OCI-M2 (cell line): ENCODE results near the gene FBXW11.
"Not testable (repeated sequence)": the region's sequence is repeated elsewhere in the genome, so short reads cannot be mapped to it uniquely, and the experiment has no call there.

Experiments used
- DNase-seq: peaks from one replicate; lab custom pipeline; 2025; ENCODE audit not compliant: unreplicated experiment; lab: John Stamatoyannopoulos, UW

Gene FBXW11

DNA sequence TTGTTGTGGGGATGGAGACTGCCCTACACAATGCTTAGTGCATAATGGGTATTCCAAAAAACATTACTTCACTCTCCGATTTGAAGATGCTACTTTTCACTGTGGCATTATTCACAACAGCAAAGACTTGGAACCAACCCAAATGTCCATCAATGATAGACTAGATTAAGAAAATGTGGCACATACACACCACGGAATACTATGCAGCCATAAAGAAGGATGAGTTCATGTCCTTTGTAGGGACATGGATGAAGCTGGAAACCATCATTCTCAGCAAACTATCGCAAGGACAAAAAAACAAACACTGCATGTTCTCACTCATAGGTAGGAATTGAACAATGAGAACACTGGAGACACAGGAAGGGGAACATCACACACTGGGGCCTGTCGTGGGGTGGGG, 90.7 kb downstream of the FBXW11 start:
- not testable (repeated sequence) for DNase-seq

DNA sequence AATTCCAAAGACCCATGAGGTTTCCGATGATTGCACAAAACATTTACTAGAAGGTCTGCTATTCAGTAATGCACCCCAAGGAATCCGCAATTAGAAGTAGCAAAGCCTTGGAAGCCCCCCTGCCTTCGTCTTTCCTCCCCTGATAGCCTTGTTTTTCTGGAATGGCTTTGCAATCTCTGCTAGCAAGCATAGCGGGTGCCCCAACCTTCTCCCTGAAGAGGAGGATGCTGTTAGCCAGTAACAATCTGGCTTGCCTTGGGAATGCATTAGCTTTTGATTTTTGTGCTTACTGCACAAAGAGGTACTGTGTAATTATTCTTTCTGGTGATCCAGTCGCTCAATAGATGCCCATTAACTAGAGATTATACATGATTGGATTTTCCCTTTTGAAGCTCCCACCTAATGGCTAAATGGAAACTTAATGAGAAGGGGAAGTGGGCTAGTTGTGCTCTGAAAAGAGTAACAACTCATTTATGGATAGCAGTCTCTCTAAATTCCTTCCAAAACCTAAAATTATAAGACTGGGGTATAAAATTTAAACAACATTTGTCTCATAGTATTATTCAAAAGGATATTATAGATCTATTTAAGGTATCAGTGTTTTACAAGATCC, 91.6 kb downstream of the FBXW11 start:
- DNase-seq: no peak

DNA sequence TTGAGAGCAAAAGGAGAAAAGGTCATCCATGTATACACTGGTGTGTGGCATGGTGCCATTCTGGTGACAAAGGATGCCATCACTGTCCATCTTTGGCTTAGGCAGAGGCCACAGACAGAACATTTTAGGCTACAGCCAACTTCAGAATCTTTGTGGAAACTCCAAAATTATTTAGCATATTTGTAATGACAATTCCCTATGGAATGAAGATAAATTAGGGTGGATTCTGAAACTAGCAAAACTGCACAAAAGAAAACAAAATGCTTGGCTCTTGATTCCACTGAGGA, 92.5 kb downstream of the FBXW11 start:
- DNase-seq: no peak

DNA sequence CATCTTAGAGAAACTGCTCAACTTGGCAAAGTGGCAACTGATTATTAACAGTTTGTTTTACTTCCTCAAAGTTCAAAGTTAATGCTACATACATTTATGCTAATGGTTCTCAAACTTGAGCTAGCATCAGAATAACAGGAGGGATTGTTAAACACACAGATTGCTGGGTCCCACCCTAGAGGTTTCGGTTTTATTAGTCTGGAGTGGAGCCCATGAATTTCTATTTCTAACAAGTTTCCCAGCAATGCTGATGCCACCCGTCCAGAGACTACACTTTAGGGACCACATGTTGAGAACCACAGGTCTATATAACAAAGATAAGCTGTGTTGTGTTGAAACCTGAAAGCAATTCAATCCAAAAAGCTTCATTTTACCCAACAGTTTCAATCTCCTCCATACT, 95.3 kb downstream of the FBXW11 start:
- no peak for DNase-seq

DNA sequence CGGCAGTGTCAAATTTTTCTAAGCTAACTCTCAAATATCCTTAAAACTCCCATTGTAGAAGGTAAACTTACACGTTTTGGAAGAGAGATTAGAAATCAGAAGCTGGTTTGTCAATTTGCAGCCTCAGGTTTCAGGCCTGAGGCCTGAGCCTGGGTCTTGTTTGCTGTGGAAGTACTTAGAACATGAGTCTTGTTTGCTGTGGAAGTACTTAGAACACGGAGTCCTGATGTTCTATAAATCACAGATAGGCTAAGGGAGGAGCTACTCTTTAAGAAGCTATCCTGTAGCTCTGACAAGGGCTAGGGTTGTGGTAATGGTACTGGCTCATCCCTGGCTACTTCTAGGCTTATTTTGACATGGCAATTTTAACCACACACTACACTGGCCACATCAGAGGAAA, 97.8 kb downstream of the FBXW11 start:
- DNase-seq: no peak

DNA sequence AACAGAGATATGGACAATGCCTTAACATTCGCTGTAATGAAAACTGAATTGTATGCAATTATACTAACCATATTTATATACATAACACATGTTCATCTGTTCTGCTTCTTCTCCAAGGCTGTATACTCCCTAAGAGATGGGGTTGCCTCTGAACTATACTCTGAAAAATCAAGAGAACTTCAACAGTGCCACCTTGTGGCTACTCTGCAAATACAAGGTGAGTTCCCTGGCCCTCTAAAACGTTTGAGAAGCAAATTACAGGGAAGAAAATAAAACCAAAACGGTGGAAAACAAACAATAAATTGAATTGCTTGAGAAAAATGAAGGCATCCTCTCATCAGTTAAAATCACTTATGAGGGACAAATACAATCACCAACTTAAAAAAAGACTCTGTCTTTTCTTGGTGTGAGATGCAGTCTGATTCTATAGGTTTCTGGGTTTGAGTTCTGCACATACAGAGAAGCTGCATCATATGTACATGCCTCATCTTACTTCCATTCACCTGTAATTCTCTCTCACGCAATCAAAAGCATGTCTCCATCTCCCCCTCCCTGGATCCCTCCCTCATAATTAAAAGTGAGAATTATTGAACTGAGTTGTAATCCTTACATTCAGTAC, 98.6 kb downstream of the FBXW11 start:
- no peak for DNase-seq

DNA sequence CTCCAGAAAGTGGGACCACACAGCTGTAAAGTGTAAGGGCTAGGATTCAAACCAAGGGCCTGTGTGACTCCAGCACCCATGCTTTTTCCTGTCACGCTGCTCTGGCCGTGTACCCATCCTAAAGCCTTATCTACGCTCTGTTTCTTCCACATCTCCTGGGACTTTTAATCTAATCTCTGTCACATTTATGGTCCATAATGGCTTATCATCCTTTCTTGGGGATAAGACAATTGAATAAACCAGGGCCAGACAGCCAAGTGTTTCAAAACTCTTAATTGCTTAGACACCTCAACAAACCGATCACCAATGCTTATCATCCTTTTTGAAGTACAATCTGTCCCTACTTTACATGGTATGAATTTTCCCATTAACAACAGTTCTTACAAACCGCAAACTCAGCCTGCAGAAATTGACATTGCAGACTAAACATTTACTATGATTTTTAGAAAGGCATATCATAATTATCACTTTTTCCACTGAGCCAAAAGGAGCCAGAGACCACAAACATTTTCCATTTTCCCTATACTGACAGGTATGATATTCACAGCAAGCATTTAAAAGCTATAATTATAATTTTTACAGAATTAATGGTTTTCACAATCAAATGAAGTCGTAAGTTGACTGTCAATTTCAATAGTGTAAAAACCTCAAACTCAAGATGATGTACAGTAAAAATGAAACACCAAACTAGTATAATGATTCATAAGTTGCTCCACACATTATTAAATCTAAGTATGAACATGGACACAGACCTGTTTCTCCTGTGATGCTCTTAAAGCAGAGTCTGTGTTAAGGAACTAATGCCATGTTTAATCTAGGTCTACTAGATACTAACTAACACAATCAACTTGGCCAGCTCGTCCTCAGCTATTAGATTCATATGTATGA, 99.5 kb downstream of the FBXW11 start:
- DNase-seq: no peak

DNA sequence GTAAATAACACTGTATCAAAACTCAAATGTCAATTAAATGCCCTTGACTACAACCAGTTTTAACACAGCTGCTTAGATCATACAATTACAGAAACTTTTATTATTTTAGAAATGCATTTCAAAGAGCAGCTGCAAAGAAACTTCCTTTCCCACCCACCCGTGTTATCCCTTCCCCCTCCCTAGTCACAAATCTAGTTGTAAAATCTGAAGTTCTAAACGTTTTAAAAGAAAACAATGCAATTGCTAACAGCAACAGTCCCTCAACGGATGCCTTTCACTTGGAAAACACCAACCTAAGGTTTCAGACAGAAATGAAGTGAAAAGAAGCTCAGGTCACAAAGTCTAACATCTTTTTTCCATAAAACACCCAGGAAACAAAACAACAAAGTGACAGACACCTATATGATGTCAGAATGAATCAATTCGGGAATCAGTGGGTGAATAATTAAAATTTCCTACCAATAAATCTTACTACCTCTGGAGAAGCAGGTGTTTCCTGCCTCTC, 100.3 kb downstream of the FBXW11 start:
- DNase-seq: no peak

DNA sequence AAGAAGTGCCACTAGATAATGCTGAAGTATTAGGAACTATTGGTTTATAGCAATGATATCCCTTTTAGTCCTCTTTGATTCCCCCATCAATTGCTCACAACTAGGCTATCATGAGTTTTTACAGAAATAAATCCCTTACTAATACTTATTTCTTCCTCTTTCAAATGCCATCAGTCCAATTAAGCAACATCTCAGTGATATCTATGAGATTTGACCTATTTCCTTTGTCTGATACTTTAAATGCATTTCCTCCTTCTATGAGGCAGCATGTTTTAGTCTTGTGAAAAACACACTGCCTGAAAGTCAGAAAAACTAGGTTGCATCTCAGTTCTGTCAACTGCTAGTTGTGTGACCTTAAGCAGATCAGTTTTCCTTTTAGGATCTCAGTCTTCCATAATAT, 101.6 kb downstream of the FBXW11 start:
- DNase-seq: no peak

DNA sequence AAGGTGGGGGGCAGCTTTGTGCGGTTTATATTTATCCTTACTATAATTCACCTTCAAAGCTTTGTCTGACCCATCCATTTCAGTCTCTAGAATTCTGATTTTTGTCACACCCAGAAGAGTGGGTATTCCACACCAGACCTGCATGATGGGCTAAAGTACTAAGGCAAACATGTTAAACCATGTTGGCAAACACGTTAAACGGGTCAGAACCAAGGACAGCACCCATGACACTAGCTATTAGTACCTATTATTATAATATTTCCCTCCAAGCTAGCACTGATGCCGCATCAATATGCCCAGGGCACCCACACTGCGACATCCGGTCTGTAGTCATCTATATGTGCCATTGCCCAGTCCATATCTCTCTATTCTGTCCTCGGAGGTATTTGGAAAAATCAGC, 104.7 kb downstream of the FBXW11 start:
- no peak for DNase-seq

DNA sequence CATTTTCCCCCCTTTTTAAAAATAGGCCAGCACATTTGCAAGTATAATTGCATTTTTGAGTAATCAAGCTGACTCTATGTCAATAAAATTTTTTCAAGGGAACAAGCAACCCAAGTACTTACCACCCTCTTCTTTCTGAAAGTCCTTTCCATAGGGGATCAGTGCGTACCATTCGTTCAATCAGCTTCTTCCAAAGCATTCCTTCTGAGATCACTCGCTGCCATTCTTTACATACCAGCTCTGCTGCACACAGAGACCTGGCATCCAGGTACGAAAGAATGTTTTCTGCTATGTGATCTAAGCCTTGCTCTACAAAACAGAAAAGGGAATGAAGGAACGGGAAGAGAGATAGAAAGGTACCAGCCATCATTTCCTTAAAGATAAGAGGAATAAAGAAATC, 106.6 kb downstream of the FBXW11 start:
- DNase-seq: no peak

DNA sequence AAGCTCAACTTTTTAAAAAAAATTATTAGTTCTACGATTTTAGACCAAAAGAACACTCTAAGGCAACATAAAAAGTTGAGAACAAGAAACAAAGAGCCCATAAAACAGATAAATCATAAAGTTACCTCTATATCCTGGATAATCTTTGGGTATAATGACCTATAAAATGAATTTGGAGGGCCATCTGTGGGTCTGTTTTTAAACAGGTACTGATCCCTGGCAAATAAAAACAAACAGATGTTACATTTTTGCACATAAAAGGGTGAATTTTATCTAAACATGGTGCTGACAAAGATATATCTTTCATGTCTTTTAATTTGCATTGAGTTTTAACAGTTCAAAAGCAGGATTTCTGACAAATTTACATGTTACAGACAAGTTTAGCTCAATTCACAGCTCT, 107.6 kb downstream of the FBXW11 start:
- no peak for DNase-seq

DNA sequence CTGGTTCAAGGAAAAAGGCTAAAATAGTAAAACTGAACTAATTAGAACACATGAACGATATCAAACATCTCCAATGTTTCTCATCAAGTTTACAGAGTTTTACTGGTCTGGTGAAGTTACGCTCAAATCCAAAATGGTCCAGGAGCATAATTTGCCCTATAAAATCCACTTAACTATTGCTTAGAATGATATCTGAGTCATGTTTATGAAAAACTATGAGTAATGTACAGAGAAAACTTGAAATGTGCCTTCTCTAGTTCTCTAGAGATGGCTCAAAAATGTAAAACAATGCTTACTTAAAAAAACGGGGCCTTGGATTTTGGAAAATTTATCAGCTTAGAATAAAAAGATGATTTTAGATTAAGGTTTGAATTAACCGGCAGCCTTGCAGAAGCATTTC, 108.1 kb downstream of the FBXW11 start:
- DNase-seq: no peak

DNA sequence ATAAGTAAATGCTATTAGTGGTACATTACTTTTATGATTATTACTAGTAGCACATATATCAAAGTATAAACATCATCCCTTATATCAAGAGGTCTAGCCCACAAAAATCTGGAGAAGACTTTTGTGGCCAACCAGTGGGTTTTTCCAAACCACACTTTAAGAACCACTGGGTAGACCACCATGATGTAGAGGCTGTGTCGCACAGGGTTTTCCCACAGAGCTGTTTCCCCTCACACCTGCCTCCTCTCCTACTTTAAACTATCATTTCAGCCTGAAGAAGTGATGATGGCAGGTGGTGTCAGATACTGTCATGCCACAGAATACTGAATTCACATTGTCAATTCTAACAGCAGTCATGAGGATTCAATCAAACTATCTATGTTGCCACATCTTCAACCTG, 109.2 kb downstream of the FBXW11 start:
- no peak for DNase-seq

DNA sequence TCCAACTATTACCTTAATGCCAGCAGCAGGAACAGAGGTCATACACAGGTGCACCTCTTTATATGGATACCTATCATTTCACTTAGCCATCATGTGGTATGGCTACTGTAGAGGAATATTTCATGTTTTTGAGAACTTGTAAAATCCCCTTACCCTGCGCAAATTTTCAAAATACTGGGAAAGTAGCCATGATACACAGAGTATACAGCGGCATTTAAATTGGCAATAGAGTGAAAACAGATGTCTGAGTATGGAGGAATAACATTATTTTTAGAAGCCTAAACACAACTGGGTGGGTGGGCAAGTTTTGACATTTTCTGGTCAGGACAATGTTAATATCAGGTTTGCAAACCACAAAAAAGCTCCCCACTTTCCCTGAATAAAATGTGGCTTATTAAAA, 111.4 kb downstream of the FBXW11 start:
- DNase-seq: no peak

DNA sequence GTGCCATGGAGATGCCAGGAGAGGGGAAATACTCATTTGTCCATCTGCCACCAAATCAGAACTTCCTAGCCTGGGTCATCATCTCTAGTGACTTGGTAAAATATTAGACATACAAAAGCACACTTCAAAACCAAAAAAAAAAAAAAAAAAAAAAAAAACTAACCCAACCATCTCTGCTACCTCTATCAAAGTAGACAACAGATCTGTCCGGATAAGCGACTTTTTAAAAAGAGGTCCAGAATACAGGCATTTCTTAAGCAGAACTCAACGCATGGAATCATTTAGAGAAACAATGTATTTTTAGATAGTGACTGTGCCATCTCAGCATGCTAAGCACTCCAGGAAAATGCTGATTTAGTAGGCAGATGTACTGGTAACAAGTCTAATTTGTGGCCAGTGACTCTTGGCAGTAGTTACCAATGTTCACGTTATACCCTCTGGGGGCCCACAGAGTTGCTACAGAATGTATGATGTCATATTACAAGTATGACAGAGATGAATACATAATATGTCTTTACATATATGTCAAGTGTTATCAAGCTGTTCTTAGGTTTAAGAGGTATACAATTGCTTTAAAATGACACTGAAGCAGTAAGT, 113.0 kb downstream of the FBXW11 start:
- no peak for DNase-seq

DNA sequence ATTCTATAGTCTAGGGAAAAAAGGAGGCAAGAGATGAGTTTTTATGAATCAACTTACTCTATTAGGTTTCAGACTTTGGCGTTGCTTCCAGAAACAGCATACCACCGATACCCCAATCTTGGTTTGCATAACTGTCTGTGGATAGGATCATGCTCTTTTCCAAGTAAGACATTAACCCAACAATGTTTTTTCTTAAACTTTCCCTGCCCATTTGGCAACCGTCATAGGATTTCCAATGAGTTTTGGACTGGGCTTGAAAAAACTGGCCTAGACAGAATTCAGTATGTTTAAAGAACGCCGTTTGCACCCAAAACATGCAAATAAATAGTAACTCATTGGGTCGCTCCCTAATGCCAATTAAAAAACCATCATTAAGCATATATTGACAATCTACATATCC, 114.8 kb downstream of the FBXW11 start:
- no peak for DNase-seq

DNA sequence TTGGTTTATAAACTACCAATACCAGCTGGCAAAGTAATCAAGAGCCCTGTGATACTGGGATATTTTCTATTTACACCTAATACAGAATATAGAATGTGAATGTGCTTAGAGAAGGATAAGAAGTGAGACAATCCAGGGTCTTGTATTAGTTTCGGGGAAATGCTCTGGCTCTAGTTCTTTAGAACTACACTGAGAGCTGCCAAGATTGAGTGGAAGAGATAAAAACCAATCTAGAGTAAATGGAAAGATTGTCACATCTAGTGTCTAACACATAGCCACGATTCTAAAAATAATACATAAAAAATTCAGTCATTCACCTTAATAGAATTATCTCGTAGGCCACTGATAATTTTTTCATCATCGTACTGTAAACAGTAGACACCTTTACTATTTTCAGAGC, 115.3 kb downstream of the FBXW11 start:
- no peak for DNase-seq

DNA sequence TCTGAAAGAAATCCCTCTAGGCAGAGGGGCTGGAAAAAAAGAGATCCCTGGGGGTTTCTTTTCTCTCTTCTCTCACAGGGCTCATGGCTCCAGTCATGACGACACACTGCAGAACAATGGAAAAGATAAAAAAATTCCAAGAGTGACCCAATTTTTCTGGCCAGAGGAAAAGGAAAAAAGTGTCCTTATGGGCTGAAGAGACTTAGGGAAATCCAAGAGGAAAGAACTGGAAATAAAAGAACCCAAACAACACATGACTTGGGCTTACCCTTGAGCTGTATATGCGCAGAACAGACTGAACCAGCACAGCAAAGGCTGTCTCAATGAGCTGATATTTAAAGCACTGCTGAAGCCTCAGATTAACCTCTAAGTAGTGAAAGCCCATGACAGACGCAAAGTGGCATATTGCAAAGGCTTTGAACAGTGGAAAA, 118.4 kb downstream of the FBXW11 start:
- DNase-seq: no peak

DNA sequence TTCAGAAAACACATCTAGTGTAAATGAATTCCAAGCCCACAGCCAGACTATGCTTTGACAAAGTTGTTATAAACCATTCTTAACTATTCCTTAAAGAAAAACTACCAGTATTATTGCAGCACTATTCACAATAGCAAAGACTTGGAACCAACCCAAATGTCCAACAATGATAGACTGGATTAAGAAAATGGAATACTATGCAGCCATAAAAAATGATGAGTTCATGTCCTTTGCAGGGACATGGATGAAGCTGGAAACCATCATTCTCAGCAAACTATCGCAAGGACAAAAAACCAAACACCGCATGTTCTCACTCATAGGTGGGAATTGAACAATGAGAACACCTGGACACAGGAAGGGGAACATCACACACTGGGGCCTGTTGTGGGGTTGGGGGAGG, 120.4 kb downstream of the FBXW11 start:
- not testable (repeated sequence) for DNase-seq

DNA sequence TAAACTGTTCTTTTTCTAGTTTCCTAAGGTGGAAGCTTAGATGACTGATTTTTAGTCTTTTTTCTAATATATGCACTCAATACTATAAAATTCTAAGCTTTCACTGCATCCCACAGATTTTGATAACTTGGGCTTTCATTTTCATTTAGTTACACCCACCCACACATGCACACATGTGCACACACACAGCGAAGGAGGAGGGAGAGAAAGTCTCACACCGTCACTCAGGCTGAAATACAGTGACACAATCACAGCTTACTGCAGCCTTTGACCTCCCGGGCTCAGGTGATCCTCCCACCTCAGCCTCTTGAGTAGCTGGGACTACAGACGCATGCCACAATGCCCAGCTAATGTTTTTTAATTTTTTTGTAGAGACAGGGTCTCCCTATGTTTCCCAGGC, 124.3 kb downstream of the FBXW11 start:
- DNase-seq: no peak

DNA sequence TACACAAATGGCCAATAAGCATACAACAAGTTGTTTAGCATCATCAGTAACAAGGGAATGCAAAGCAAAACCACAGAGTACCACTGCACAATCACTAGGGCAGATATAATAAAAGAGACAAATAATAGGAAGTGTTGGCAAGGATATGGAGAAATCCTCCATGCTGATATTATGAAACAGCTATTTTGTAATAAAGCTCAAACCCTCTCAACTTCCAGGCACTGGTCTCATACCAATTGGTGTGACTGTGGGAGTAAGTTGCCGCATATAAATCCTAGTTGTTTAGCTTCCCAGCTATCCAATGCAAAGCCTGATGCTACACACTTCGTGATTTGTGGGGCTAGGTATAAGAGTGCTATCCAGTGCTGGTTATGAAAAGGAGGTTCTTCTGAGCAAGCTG, 132.2 kb downstream of the FBXW11 start:
- no peak for DNase-seq
